CD14-positive monocyte (primary cell): ENCODE measurements around the gene OR2Z1. TPM values are rescaled to one million over a fixed set of nuclear protein-coding genes. Genes with fewer than 3 reads are reported as not detected.

Source experiments
- DNase-seq, 3 donors: peaks; one replicate each; pipeline ENCODE4 v3.0.0-alpha.2; 2011 to 2022
- H2AFZ ChIP-seq: 2 replicates; pipeline ENCODE4 v1.6.0; 2012; ENCODE audit warnings: mild to moderate bottlenecking, low read depth, low read length, inconsistent platforms; ENCODE audit not compliant: insufficient read depth, poor library complexity, severe bottlenecking
- H3K27ac ChIP-seq, 2 donors: 1 replicate in 1 of 2; 2 replicates in 1 of 2; pipeline ENCODE4 v1.5.1; 2012 to 2013; ENCODE audit warnings: low read length in 2 of 2, control low read depth in 1 of 2, inconsistent platforms in 1 of 2, low read depth in 1 of 2, mild to moderate bottlenecking in 1 of 2
- H3K27me3 ChIP-seq, 2 donors: one replicate each; pipeline versions ENCODE4 v1.6.0 to v1.6.1; 2011 to 2013; ENCODE audit warnings: low read length in 2 of 2; ENCODE audit not compliant: control insufficient read depth in 2 of 2, insufficient read depth in 2 of 2
- H3K36me3 ChIP-seq, 2 donors: replicated peaks in 1 of 2; 1 replicate in 1 of 2; 2 replicates in 1 of 2; pipeline versions ENCODE4 v1.5.1 to v1.6.1; 2012 to 2013; ENCODE audit warnings: low read length in 2 of 2, control low read depth in 1 of 2, inconsistent platforms in 1 of 2, mild to moderate bottlenecking in 1 of 2; ENCODE audit not compliant: insufficient read depth in 2 of 2, control insufficient read depth in 1 of 2
- H3K4me1 ChIP-seq, 2 donors: 1 replicate in 1 of 2; 2 replicates in 1 of 2; pipeline versions ENCODE4 v1.5.1 to v1.6.1; 2012 to 2013; ENCODE audit warnings: low read length in 2 of 2, control low read depth in 1 of 2, inconsistent platforms in 1 of 2, mild to moderate bottlenecking in 1 of 2, moderate library complexity in 1 of 2; ENCODE audit not compliant: insufficient read depth in 2 of 2, control insufficient read depth in 1 of 2
- H3K4me2 ChIP-seq: replicated peaks from 2 replicates; pipeline ENCODE3; 2012; ENCODE audit warnings: low read length, moderate library complexity, mild to moderate bottlenecking; ENCODE audit not compliant: poor library complexity, severe bottlenecking; ENCODE audit errors: extremely low read depth
- H3K4me3 ChIP-seq, 3 experiments: fragments of 200-600 bp in 1 of 3; sonication (generic) in 1 of 3; replicated peaks in 1 of 3; 1 replicate in 2 of 3; 2 replicates in 1 of 3; pipeline ENCODE4 v1.5.1; 2011 to 2013; ENCODE audit warnings: low read length in 3 of 3, mild to moderate bottlenecking in 3 of 3, control low read depth in 2 of 3, low read depth in 2 of 3, inconsistent platforms in 1 of 3, moderate library complexity in 1 of 3
- H3K79me2 ChIP-seq: 2 replicates; pipeline ENCODE4 v1.6.0; 2012; ENCODE audit warnings: mild to moderate bottlenecking, control low read depth, inconsistent platforms, low read length, moderate library complexity; ENCODE audit not compliant: insufficient read depth
- H3K9ac ChIP-seq: 2 replicates; pipeline ENCODE4 v1.6.0; 2017; ENCODE audit warnings: low read length, mild to moderate bottlenecking; ENCODE audit not compliant: insufficient read depth, poor library complexity, severe bottlenecking
- H3K9me3 ChIP-seq, 2 donors: replicated peaks in 1 of 2; 1 replicate in 1 of 2; 2 replicates in 1 of 2; pipeline versions ENCODE4 v1.5.1 to v1.6.1; 2012 to 2013; ENCODE audit warnings: low read length in 2 of 2, control low read depth in 1 of 2; ENCODE audit not compliant: control insufficient read depth in 1 of 2, insufficient read depth in 1 of 2
- H4K20me1 ChIP-seq: 2 replicates; pipeline ENCODE4 v1.6.0; 2012; ENCODE audit warnings: mild to moderate bottlenecking, low read length, control low read depth, moderate library complexity; ENCODE audit not compliant: insufficient read depth
- H3K27ac Mint-ChIP-seq, 7 donors: one replicate each; pipeline ENCODE4 v1.8.0; 2020; ENCODE audit warnings: mild to moderate bottlenecking in 7 of 7, mixed read lengths in 7 of 7, moderate library complexity in 6 of 7, inconsistent platforms in 2 of 7
- H3K27me3 Mint-ChIP-seq, 3 donors: one replicate each; pipeline ENCODE4 v1.8.0; 2021 to 2022; ENCODE audit warnings: low read depth in 3 of 3, mild to moderate bottlenecking in 3 of 3, mixed read lengths in 3 of 3, moderate library complexity in 3 of 3, inconsistent platforms in 1 of 3
- H3K36me3 Mint-ChIP-seq, 2 donors: one replicate each; pipeline ENCODE4 v1.8.0; 2020; ENCODE audit warnings: mixed read lengths in 2 of 2, inconsistent platforms in 1 of 2, mild to moderate bottlenecking in 1 of 2
- H3K4me1 Mint-ChIP-seq: one replicate; pipeline ENCODE4 v1.8.0; 2020; ENCODE audit warnings: mild to moderate bottlenecking, mixed read lengths
- H3K4me3 Mint-ChIP-seq, 2 donors: one replicate each; pipeline ENCODE4 v1.8.0; 2020; ENCODE audit warnings: mild to moderate bottlenecking in 2 of 2, mixed read lengths in 2 of 2, moderate library complexity in 1 of 2
- H3K9me3 Mint-ChIP-seq, 7 donors: one replicate each; pipeline ENCODE4 v1.8.0; 2020 to 2022; ENCODE audit warnings: mixed read lengths in 7 of 7, mild to moderate bottlenecking in 6 of 7, moderate library complexity in 6 of 7, inconsistent platforms in 2 of 7
- WGBS: methylation state at CpG from one replicate; pipeline ENCODE4 v1.1.5; 2013; ENCODE audit warnings: missing lambda C conversion rate; ENCODE audit not compliant: insufficient coverage; 5-methylcytosine and 5-hydroxymethylcytosine counted together
- intact Hi-C, 2 donors: fragments of 100-400 bp; cut with micrococcal nuclease; formaldehyde crosslinking; loops; one replicate each; pipeline versions ENCODE4 v1.15.0 to v1.15.1; 2023
- polyA plus RNA-seq, 3 donors: library from polyadenylated mRNA; depleted of rRNA in 1 of 3; unstranded in 2 of 3; stranded (reverse) in 1 of 3; fragments of 300-500 nt in 2 of 3; fragments of >200 nt in 1 of 3; fragmentation: Illumina TruSeq in 2 of 3; gene quantifications; 1 replicate in 2 of 3; 2 replicates in 1 of 3; pipeline ENCODE4 v1.2.3, GENCODE V29; 2012 to 2021
- TF ChIP-seq, protein P1 (sequence below): fragments of 200-600 bp; IDR thresholded peaks from one replicate; pipeline ENCODE4 v1.8.0; 2022; ENCODE audit warnings: antibody characterized with exemption, mild to moderate bottlenecking

Gene OR2Z1
- polyA plus RNA-seq, 3 donors: not detected

DNA sequence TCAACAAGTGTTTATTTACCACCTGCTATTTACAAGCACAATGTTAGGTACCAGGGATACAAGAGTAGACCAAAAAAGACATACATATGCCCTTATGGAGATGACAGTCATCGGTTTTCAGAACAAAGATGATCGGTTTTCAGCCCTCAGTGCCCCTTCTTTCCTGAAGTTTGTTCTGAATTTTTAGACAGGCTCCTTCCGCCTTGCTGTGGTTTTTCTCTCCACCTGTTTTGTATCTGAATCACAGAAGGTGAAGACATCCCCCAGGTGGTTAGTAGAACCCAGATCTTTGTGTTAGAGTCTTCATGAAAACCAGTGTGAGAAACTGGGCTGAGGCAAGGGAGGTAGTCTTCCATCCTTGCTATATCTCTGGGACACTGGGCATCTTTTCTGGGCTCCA is 46.4 kb upstream of the OR2Z1 start:
- Histone ChIP-seq H3K4me2 (no peak overlapping the region), H3K4me1 (peaks cover 19 to 21% of the 10 kb centered on the region in 2 donors), H3K27me3 (no peaks in the 10 kb centered on the region), H3K27ac (no peak overlapping the region), H3K36me3 (no peaks in the 10 kb centered on the region), H2AFZ (no peak overlapping the region), H3K4me3 (no peak overlapping the region), H4K20me1 (no peaks in the 10 kb centered on the region), H3K9me3 (no peaks in the 10 kb centered on the region), H3K79me2 (no peaks in the 10 kb centered on the region), H3K9ac (no peak overlapping the region)
- Mint-ChIP-seq H3K4me3 (no peak overlapping the region), H3K27me3 (peaks cover 2 to 9% (median 6%) of the 10 kb centered on the region in 3 donors), H3K36me3 (no peaks in the 10 kb centered on the region), H3K4me1 (peaks cover 20% of the 10 kb centered on the region), H3K27ac (no peak overlapping the region), H3K9me3 (peaks cover 1 to 9% (median 4%) of the 10 kb centered on the region in 7 donors)
- DNase-seq: no peak
- intact Hi-C loops: no loop called here
- TF ChIP-seq, protein P1, sequence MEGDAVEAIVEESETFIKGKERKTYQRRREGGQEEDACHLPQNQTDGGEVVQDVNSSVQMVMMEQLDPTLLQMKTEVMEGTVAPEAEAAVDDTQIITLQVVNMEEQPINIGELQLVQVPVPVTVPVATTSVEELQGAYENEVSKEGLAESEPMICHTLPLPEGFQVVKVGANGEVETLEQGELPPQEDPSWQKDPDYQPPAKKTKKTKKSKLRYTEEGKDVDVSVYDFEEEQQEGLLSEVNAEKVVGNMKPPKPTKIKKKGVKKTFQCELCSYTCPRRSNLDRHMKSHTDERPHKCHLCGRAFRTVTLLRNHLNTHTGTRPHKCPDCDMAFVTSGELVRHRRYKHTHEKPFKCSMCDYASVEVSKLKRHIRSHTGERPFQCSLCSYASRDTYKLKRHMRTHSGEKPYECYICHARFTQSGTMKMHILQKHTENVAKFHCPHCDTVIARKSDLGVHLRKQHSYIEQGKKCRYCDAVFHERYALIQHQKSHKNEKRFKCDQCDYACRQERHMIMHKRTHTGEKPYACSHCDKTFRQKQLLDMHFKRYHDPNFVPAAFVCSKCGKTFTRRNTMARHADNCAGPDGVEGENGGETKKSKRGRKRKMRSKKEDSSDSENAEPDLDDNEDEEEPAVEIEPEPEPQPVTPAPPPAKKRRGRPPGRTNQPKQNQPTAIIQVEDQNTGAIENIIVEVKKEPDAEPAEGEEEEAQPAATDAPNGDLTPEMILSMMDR: no peak
- 89% methylated on average over 2 of the region's 3 CpGs for WGBS

DNA sequence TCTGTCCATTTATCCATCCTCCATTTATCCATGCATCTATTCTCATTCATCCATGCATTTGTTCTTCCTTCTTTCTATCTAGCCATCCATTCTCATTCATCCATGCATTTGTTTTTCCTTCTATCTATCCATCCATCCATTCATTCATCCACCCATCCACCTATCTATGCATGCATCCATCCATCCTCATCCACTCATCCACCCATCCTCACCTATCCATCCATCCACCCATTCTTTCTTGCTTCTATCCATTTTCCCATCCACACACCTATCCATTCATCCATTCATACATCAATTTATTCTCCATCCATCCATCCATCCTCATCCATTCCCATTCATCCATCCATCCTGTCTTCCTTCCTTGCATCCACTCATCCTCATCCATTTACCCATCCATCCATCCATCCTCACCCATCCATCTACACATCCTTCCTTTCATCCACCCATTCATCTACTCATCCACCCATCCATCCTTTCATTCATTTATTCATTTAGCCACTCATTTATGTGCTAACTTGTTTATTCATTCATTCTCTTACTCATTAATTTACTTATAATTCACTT is 43.1 kb upstream of the OR2Z1 start:
- Histone ChIP-seq H3K27me3 (no peaks in the 10 kb centered on the region), H3K4me1 (peaks cover 10 to 14% of the 10 kb centered on the region in 2 donors), H4K20me1 (no peaks in the 10 kb centered on the region), H3K79me2 (no peaks in the 10 kb centered on the region), H3K4me2 (no peak overlapping the region), H3K4me3 (no peak overlapping the region), H2AFZ (no peak overlapping the region), H3K36me3 (no peaks in the 10 kb centered on the region), H3K27ac (no peak overlapping the region), H3K9ac (no peak overlapping the region), H3K9me3 (no peaks in the 10 kb centered on the region)
- no peak for DNase-seq
- Mint-ChIP-seq H3K4me1 (peaks cover 18% of the 10 kb centered on the region), H3K27ac (no peak overlapping the region), H3K27me3 (peaks cover 5 to 7% (median 6%) of the 10 kb centered on the region in 3 donors), H3K4me3 (peak overlapping the region in 1 of 2 donors; percentile 18), H3K36me3 (no peaks in the 10 kb centered on the region), H3K9me3 (peaks cover 1 to 12% (median 5%) of the 10 kb centered on the region in 7 donors)
- intact Hi-C loops: no loop called here
- TF ChIP-seq, protein P1: no peak
